ENCODE results near the gene ACMSD.

- TF ChIP-seq POLR2AphosphoS5 (IDR thresholded peaks at IDR 0.05; ENCODE audit: low read depth, low read length) (no peak), TAF1 (IDR thresholded peaks at IDR 0.05; ENCODE audit: low read depth, low read length) (no peak), POLR2A (IDR thresholded peaks at IDR 0.05; ENCODE audit: low read depth, low read length) (no peak), POU2F2 (IDR thresholded peaks at IDR 0.05; ENCODE audit: low read depth, low read length) (no peak), SPI1 (IDR thresholded peaks at IDR 0.05; ENCODE audit: low read depth, low read length) (no peak), PAX5 (IDR thresholded peaks at IDR 0.05; ENCODE audit: insufficient read depth, low read length, severe bottlenecking) (no peak)
Measured at GRCh38 chr2:134862674-134863073, 24.3 kb downstream of the ACMSD start.

All from GM12891 (cell line).